NT2/D1 (cell line): Measurements from ENCODE around the gene ZNF862.

Experiments
- SUZ12 ChIP-seq: IDR thresholded peaks from 2 replicates; pipeline ENCODE4 v1.6.1; 2011; ENCODE audit not compliant: insufficient read length, insufficient read depth; ENCODE audit errors: extremely low read depth
- ZNF274 ChIP-seq: IDR thresholded peaks from 2 replicates; pipeline ENCODE4 v1.6.1; 2011; ENCODE audit warnings: mild to moderate bottlenecking, low read depth, low read length

- no peak for TF ChIP-seq ZNF274
- no peak for TF ChIP-seq SUZ12
These were observed 12.5 kb downstream of the ZNF862 start for GRCh38 chr7:149850716-149851115.
